HG03139 (cell line): ENCODE results near the gene ABHD12B.
"Not testable (repeated sequence)": the region's sequence is repeated elsewhere in the genome, so short reads cannot be mapped to it uniquely, and the experiment has no call there.

Experiments
- ATAC-seq: cut with Tn5 transposase; IDR thresholded peaks from one replicate; pipeline ENCODE4 v1.9.1; 2021; ENCODE audit not compliant: unreplicated experiment

The ABHD12B gene

DNA sequence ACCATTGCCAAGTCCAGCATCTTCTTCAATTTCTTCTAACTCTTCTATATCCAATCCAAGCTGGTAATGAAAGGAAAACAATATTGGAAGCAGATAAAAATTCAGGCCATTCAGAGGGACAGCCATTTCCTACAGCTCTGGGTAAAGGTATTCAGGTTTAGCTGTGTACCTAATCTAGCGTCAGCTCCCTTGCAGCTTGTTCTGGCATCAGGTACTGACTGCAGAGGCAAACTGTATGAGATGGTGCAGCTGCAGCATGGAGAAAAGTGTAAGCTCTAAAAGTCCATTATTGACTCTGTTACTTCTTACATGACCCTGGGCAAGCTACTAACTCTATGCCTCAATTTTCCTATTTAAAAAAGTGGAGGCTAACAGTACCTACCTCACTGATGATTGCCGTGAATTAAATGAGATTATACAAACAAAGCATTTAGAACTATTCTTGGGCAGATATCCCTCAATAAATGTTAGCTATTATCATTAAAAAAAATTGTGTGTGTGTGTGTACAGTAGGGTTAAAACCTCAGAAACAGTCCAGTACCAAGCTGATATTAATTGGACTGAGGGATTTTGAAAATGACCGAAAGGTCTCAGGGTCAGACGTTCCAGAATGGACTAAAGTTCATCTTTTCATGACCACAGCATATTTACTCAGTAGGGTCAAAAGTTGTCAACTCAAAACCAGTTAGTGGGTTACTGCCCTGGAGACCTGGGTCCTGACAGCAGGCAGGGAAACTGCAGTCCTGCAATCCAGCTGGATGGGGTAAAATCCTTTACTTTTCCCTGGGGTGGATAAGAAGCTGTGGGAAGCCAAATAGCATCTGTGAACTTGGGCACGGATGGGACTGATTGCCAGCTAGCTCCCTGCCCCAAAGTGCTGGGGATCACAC, 63.5 kb downstream of the ABHD12B start:
- ATAC-seq = no peak

DNA sequence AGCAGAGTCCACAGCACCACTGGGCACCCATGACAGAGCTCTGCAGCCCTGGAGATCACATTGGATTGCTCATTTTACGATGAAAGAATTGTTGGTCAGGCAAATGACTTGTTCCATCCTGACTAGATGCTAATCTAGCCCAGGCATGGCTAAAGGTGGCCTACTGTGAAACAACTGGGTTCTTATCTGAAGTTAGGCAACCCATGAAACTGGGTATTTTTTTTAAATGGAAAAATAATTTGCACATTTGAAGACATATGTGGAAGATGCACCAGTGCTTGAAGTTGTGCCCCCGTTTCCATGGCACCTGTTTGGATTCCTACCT, 64.1 kb downstream of the ABHD12B start:
- no peak for ATAC-seq

DNA sequence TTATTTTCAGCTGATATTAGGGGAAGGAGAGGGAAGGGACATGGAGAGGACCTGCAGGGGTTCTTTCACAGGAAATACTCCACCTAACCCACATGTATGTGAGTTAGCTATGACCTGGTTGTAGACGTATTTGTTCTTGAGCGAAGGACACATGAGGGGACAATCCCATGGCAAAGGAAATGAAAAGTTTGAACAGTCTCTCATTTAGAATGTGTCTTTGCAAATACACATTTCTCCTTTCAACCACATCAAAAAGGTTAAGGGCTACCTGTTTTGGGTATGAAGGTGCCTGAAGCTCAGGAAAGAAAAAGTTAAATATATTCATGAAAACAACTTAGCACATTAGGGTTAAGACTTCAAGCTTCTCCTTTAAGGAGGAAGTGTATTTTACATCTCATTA, 65.0 kb downstream of the ABHD12B start:
- no peak for ATAC-seq

DNA sequence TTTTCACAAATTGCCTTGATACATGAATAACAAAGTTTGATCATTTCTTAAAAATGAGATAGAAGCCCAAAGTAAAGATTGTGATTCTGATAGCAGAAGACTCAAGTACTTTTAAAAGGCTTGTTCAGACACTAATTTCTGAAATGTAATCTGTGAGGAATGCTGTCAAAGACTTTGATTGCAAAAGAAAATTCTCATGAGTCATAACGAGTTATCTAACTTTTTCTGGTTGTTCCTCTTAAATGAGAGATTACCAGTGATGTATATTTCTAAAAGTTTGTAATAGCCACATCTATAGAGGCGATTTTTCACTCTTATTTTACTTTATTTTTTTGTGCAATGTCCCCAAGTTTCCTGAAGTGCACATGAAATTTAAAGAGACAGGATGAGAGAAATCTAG, 65.5 kb downstream of the ABHD12B start:
- ATAC-seq = no peak

DNA sequence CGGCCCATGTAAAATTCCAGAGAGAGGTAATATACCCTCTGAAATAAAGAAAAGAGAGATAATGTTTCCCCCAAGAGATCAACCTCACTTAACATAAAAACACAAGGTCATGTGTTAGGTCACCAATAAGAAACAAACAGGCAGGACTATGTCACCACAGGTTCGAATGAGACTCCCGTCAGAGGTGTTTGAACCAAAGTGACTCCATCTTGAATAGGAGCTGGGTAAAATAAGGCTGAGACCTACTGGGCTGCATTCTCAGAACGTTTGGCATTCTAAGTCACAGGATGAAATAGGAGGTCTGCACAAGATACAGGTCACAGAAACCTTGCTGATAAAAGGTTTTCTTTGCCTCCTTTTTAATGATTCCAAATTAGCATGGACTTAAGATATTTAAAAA, 65.9 kb downstream of the ABHD12B start:
- no peak for ATAC-seq

DNA sequence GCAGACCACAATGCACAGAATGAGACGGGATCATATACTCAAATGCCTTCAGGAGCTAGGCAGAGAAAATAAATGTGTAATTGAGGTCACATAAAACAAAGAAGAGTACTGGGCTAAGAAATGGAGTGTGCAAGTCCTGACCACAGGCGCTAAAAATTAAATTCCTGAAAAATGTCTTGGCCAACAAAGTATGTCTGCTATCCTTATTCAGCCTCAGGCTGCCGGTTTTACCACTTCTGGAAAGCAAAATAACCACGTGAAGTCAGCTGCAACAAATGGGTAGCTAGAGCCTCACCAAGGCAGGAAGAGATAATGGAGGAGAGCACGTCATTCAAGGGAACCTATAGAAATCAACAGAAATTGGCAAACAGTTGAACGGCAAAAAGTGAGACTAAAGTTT, 69.3 kb downstream of the ABHD12B start:
- no peak for ATAC-seq

DNA sequence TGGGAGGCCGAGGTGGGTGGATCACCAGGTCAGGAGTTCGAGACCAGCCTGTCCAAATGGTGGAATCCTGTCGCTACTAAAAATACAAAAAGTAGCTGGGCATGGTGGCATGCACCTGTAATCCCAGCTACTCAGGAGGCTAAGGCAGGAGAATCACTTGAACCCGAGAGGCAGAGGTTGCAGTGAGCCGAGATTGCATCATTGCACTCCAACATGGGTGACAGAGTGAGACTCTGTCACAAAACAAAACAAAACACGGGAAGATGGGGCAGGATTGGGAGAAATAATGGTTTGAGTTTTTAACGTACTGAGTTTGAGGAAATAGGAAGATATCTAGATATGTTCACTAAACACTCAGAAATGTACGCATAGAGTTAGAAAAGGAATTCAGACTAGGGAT, 69.8 kb downstream of the ABHD12B start:
- not testable (repeated sequence) for ATAC-seq

DNA sequence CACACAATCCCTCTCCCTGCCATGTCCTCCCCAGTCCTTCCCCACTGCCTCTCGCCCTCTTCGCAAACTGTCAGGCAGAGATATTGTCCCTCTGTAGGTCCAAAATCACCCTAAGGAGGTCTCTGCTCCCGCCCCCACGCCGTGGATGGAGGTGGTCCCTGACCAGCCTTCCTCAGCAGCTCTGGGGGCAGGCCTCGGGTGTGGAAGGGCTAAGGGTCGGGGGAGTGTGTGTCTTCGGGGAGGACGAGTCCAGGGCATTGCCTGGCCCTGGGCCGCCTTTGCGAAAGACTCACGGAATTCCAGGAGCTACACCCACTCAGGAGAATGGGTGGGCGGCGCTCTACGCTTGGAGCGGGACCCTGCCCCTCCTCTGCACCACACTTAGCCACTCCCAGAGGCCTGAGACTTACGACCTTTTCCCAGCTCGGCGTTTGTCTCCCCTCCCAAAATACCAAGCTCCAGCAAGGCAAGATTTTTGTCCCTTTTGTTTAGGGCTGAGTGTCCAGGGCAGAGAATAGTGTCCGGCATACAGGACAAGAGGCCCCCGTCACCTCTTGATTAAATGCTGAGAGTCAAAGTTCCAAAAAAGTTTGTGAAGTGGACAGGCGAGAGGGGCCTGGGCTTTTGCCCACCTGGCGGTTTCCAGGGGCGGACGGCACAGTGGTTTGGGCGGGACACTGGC, 71.5 kb downstream of the ABHD12B start:
- no peak for ATAC-seq

DNA sequence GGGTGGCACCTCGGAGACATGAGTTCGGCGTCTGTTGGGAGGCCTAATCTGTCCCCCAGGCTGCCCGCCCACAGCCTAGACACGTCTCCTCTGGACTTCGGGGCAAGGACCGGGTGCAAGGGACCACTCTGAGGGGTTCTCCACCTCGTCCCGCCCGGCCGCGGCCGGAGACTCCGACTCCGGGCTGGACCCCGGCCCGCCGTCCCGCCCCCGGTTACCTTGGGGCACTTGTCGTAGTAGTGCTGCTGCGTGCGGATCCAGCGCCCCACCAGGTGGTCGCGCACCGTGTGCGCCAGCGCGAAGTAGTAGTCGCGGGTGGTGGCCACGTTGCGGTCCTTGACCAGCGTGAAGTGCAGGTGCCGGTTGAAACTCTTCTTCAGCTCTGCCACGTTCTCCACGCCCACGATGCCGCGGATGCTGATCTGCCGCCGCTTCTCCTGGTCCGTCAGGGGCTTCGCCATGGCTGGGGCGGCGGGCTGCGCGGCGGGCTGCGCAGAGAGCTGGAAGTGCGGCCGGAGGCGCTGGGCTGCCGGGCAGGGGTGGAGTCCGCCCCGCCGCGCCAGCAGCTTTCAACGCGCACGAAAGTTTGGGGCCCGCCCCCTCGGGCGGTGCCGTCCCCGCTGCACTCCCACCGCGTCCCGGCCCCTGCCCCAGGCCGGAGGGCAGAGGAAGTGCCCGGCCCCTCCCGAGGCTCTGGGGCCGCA, 72.2 kb downstream of the ABHD12B start, which contains the start of gene PYGL:
Gene PYGL, minus strand, starts transcription at position 541 of the 704 bp plus-strand sequence. Its CDS starts 80 bp downstream, at position 461.
- no peak for ATAC-seq

DNA sequence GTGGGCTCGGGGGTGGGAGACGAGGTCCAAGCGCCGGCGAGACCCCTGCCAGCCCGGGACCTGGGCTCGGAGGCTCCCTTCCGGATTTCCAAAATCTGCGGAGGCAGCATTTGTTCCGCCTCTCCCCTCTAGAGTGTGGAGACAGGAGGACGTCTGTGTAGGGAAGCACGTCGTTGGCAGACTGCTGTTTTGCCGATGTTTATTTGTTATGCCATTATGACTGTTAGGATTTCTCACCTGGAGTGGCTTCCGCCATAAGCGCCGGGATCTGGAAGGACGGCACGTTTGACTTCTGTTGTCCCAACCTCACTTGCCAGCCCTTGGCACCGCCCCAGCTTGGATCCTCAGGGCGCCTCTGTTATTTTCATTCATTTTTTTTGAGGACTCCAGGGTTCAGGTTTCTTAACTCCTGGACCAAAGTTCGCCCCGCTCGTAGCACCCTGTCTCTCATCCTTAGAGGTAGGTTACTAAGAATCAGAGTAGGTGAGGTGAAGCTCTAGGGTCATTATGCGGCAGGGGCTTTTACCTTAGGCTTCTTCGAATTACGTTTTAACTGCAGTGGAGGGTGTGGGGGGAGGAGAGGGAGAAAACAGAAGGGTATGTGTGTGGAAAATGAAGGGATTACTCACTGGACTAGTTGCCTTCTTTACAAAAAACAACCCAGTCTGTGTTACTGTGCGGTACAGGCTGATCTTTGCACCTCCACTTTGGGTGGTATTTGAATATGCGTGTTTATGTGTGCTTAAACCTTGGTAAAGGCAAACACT, 73.0 kb downstream of the ABHD12B start:
- no peak for ATAC-seq

DNA sequence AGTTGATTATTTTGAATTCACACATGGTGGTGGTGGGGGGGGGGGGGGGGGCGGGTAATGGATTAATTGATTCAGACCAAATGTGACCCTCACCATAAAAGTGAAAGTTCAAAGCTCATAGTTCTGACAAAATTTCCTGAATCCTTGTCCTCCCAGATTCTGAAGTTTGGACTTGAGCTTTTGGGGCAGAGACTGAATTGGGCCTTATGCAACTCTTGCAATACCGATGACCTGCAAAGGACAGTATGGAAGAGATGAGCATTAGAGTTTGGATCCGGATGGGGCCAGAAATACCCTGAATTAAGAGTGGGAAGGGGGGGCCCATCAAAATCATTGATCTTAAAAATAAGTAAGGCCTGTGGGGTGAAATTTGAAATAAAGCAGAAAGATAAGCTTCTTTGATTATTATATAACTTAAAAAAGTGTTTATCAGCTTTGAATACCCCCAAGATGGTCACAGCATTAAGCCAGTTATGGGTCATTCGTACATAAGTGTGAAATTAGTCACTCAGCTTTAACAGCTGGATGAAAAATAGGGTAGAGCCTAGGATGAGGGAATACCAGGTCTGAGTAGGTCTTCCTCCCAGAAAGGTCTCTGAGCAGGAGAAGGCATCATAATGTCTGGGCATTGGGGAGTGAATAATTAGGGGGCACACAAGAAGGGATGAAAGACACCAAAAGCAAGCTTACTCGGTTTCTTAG, 74.5 kb downstream of the ABHD12B start:
- ATAC-seq = no peak

DNA sequence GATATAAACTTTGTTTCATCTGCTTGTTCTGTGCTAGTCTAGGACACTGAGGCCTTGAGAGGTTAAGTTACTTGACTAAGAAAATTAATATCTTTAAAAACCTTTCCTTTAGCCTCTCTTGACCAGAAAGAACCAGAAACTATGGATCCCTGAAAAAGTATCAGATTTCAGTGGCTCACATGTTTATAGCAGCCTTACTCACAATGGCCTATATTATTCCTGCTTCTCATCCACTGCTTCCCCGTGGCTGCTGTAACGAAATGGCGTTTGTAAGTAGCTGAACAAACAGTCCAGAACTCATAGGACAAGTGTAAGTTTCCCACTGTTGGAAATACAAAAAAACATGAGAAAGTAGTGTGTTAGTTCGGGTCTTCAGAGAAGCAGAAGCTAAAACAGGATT, 75.6 kb downstream of the ABHD12B start:
- no peak for ATAC-seq

DNA sequence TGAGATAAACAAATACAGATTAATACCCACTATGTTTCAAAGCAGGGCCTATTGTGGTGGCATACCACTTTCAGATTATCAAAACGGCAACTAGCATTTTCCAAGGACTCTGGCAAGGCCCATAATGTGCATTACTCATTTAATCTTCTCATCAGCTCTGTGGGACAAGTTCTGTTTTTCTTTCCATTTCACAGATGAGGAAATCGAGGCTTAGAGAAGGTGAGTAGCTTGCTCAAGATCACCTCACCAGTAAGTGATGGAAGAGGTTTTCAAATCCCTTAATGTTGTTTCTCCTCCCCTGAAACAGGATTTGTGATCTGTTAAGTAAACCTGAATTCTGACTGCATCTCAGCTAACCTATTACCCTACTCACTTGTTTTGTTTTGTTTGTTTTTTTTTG, 76.4 kb downstream of the ABHD12B start:
- no peak for ATAC-seq

DNA sequence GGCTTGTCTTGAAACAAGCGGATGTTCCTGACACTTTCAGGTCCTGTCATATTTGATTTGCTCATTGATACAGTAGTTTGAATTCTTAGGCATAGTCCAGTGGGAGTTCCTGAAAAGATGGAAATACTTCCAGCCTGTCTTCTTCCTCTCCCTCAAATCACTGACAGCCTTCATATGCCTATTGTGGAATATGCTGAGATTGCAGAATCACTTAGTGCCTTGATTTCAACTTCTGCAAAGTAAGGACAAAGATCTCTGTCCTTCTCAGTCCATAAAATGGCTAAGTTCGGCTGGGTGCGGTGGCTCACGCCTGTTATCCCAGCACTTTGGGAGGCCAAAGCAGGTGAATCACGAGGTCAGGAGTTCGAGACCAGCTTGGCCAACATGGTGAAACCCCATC, 79.2 kb downstream of the ABHD12B start:
- ATAC-seq = no peak

DNA sequence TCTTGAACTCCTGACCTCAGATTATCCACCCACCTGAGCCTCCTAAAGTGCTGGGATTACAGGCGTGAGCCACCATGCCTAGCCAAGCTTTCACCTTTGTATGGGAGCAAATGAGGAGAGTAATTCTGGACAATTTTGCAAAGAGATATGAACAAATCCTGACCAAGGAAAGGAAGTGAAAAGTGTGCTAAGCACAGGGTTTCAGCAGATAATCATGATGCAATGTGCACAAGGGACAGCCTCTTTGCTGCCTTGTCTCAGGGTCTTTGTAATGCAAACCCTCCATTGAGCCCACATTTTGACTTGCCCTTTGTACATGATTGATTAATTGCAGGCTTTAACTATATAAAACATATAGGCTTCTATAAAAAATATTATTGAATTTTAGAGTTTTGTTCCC, 81.6 kb downstream of the ABHD12B start:
- no peak for ATAC-seq
